Pancreas (tissue), 10 donors: ENCODE data around the gene AKAP6. TPM values are rescaled to one million over a fixed set of nuclear protein-coding genes. Genes with fewer than 3 reads are reported as not detected.

Experiments
- ATAC-seq, 4 donors: fragments of 200-7000 bp; cut with Tn5 transposase; one replicate each; pipeline versions ENCODE4 v1.8.0 to v1.9.1; 2020; ENCODE audit warnings: mild to moderate bottlenecking in 4 of 4, moderate library complexity in 4 of 4
- DNase-seq, 6 donors: peaks; one replicate each; pipeline ENCODE4 v3.0.0-alpha.2; 2020
- FAIRE-seq: peaks from 2 replicates; lab custom pipeline; 2012; peaks lifted over from hg19 to GRCh38; lab: Jason Lieb, UNC
- H3K27ac ChIP-seq, 4 donors: fragments of 200-600 bp; sonication (generic); 1 replicate in 3 of 4; 2 replicates in 1 of 4; pipeline versions ENCODE4 v1.5.0 to v1.8.0; 2020
- H3K27me3 ChIP-seq, 4 donors: fragments of 200-600 bp; one replicate each; pipeline ENCODE4 v1.8.0; 2021
- H3K36me3 ChIP-seq, 3 donors: fragments of 200-600 bp; sonication (generic) in 1 of 3; one replicate each; pipeline versions ENCODE4 v1.5.0 to v1.8.0; 2020 to 2021
- H3K4me1 ChIP-seq, 3 donors: fragments of 200-600 bp; one replicate each; pipeline ENCODE4 v1.8.0; 2021
- H3K4me3 ChIP-seq, 4 donors: fragments of 200-600 bp; sonication (generic) in 2 of 4; one replicate each; pipeline versions ENCODE4 v1.5.0 to v1.8.0; 2020 to 2021
- H3K9me3 ChIP-seq, 4 donors: fragments of 200-600 bp; one replicate each; pipeline ENCODE4 v1.8.0; 2021
- WGBS, 2 donors: extraction: QIAGEN DNeasy Blood & Tissue Kit; methylation state at CpG; one replicate each; pipeline ENCODE4 v1.1.7; 2013; 5-methylcytosine and 5-hydroxymethylcytosine counted together
- intact Hi-C, 3 donors: fragments of 100-400 bp; cut with DNase I; formaldehyde crosslinking; loops; one replicate each; pipeline versions ENCODE4 v1.11.1 to v1.14.2; 2022
- polyA plus RNA-seq, 2 donors: library from polyadenylated mRNA; stranded (reverse); fragments of 200-250 nt; gene quantifications; one replicate each; pipeline ENCODE4 v1.2.3, GENCODE V29; 2013
- total RNA-seq, 6 donors: library from RNA; stranded (reverse); fragmentation: NEBNext Ultra II Directional in 4 of 6; extraction: Animal tissue kit (Norgen Biotek cat#: 25700) in 4 of 6; gene quantifications; one replicate each; pipeline versions ENCODE4 v1.2.1 to v1.2.4, GENCODE V29; 2021 to 2023
- TF ChIP-seq, protein P1 (sequence below), 4 donors: fragments of 200-600 bp; sonication (generic) in 3 of 4; IDR thresholded peaks; one replicate each; pipeline versions ENCODE4 v1.5.0 to v1.8.0; 2021; ENCODE audit warnings: antibody characterized with exemption in 4 of 4
- donor health status: healthy with polysubstance abuse.
- donor health status: DM: no; HTN: no; CAD: no; lungs with moderate emphysema.
- donor health status: DM: no; HTN: no; CAD: no.
- donor health status: control.
- donor health status: control.
- donor health status: Bipolar disorder and iron deficiency.
- donor health status: DM: yes; HTN: yes; CAD: no.
- donor health status: DM: no; HTN: no; CAD: no.
- donor health status: DM: no; HTN: no; CAD: no.
- donor health status: DM: yes; HTN: yes; CAD: no.

Gene AKAP6
- total and polyA plus RNA-seq, 8 donors, result 0.34 to 2.2 (median 1.8) TPM

DNA sequence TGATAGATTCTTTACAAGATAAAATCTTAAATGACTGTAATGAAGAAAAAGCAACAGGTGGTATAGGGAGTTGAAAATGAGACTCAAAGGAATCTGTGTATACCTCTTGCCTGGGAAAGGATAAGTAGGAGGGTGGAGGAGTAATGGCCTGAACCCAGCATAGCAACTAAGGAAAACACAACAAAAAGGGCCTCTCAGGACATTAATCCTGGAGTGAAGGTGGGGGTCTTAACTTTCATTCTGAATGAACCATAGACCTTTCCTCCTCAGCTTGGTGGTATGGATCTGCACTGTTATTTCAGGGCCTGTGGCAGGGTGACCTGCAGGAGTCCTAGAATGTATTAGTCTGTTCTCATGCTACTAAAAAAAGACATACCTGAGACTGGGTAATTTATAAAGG lies 185.6 kb downstream of the AKAP6 start:
- DNase-seq (no peak), FAIRE-seq (no peak), ATAC-seq (no peak)
- intact Hi-C loops, result no loop called here
- Histone ChIP-seq H3K4me1 (no peaks in the 10 kb centered on the region), H3K36me3 (no peaks in the 10 kb centered on the region), H3K27ac (no peak overlapping the region), H3K9me3 (no peaks in the 10 kb centered on the region), H3K27me3 (no peaks in the 10 kb centered on the region), H3K4me3 (no peak overlapping the region)
- TF ChIP-seq, protein P1, sequence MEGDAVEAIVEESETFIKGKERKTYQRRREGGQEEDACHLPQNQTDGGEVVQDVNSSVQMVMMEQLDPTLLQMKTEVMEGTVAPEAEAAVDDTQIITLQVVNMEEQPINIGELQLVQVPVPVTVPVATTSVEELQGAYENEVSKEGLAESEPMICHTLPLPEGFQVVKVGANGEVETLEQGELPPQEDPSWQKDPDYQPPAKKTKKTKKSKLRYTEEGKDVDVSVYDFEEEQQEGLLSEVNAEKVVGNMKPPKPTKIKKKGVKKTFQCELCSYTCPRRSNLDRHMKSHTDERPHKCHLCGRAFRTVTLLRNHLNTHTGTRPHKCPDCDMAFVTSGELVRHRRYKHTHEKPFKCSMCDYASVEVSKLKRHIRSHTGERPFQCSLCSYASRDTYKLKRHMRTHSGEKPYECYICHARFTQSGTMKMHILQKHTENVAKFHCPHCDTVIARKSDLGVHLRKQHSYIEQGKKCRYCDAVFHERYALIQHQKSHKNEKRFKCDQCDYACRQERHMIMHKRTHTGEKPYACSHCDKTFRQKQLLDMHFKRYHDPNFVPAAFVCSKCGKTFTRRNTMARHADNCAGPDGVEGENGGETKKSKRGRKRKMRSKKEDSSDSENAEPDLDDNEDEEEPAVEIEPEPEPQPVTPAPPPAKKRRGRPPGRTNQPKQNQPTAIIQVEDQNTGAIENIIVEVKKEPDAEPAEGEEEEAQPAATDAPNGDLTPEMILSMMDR (IDR thresholded peaks at IDR 0.05), result no peak

- DNase-seq, result no peak
- H3K27me3 ChIP-seq, result no peaks in the 10 kb centered on the region
Observed at GRCh38 chr14:32524609-32525375, 195.7 kb downstream of the AKAP6 start.

GRCh38 chr14:32525591-32525990 lies 196.5 kb downstream of the AKAP6 start:
- H3K27me3 ChIP-seq, result no peaks in the 10 kb centered on the region
- no peak for DNase-seq
- no peak for FAIRE-seq
- no peaks in the 10 kb centered on the region for H3K9me3 ChIP-seq
- intact Hi-C loops, result no loop called here
- 63 to 78% methylated on average over 2 of the region's 2 CpGs for WGBS, 2 donors
- ATAC-seq, result no peak
- H3K4me3 ChIP-seq, result no peak overlapping the region
- TF ChIP-seq, protein P1 (IDR thresholded peaks at IDR 0.05), result no peak
- no peak overlapping the region for H3K27ac ChIP-seq
- H3K36me3 ChIP-seq, result no peaks in the 10 kb centered on the region
- no peaks in the 10 kb centered on the region for H3K4me1 ChIP-seq

More at GRCh38 chr14:32524609-32525375, 195.7 kb downstream of the AKAP6 start:
- no peak overlapping the region for H3K4me3 ChIP-seq
- no peak for ATAC-seq
- H3K36me3 ChIP-seq, result no peaks in the 10 kb centered on the region
- H3K27ac ChIP-seq, result no peak overlapping the region
- WGBS, 2 donors, result 39 to 44% methylated on average over 3 of the region's 3 CpGs
- intact Hi-C loops, result no loop called here
- TF ChIP-seq, protein P1 (IDR thresholded peaks at IDR 0.05), result no peak
- FAIRE-seq, result no peak
- no peaks in the 10 kb centered on the region for H3K9me3 ChIP-seq
- no peaks in the 10 kb centered on the region for H3K4me1 ChIP-seq

GRCh38 chr14:32530800-32531199 lies 201.7 kb downstream of the AKAP6 start:
- intact Hi-C loops, result no loop called here
- 26 to 33% methylated on average over 1 of the region's 1 CpG for WGBS, 2 donors

More at GRCh38 chr14:32530800-32531199, 201.7 kb downstream of the AKAP6 start:
- no peak overlapping the region for H3K27ac ChIP-seq
- no peaks in the 10 kb centered on the region for H3K9me3 ChIP-seq
- H3K4me1 ChIP-seq, result no peaks in the 10 kb centered on the region
- no peak overlapping the region for H3K4me3 ChIP-seq
- FAIRE-seq (no peak), ATAC-seq (no peak), DNase-seq (no peak)
- no peaks in the 10 kb centered on the region for H3K27me3 ChIP-seq
- H3K36me3 ChIP-seq, result no peaks in the 10 kb centered on the region
- TF ChIP-seq, protein P1 (IDR thresholded peaks at IDR 0.05), result no peak
